H1 (cell line): ENCODE measurements around the gene GPD1L. TPM values are rescaled to one million over a fixed set of nuclear protein-coding genes. Genes with fewer than 3 reads are reported as not detected.
A peak's percentile ranks its signal among the peaks of the same experiment; 100 is the strongest.

ENCODE experiments used
- CTCF ChIA-PET: fragments of 300-600 bp; sonication (Branson Sonifier 250); formaldehyde crosslinking; loops from one replicate; lab custom pipeline; 2021; ENCODE audit not compliant: partially characterized antibody; lab: Charles Lee
- POLR2A ChIA-PET: fragments of 300-600 bp; sonication (Branson Sonifier 250); formaldehyde crosslinking; loops from one replicate; lab custom pipeline; 2021; ENCODE audit warnings: inconsistent platforms; ENCODE audit not compliant: partially characterized antibody; lab: Charles Lee
- DNase-seq, 2 experiments: peaks; one replicate each; pipeline versions ENCODE4 v3.0.0 to v3.0.0-alpha.2; 2010 to 2022; ENCODE audit warnings: low spot score in 2 of 2, low read depth in 1 of 2, mixed read lengths in 1 of 2
- FAIRE-seq: peaks from 2 replicates; lab custom pipeline; 2011; peaks lifted over from hg19 to GRCh38; lab: Jason Lieb, UNC
- H2AFZ ChIP-seq: 2 replicates; pipeline ENCODE4 v1.8.1; 2012; ENCODE audit warnings: low read length, inconsistent platforms
- H2AK5ac ChIP-seq: 2 replicates; pipeline ENCODE4 v1.6.1; 2013; ENCODE audit warnings: low read depth, low read length
- H2BK120ac ChIP-seq: replicated peaks from 2 replicates; pipeline ENCODE3; 2013; ENCODE audit warnings: low read depth, low read length, inconsistent platforms
- H2BK12ac ChIP-seq: 2 replicates; pipeline ENCODE4 v1.6.1; 2013; ENCODE audit warnings: low read depth, low read length
- H2BK15ac ChIP-seq: 2 replicates; pipeline ENCODE4 v1.6.1; 2013; ENCODE audit warnings: low read length
- H2BK20ac ChIP-seq: 2 replicates; pipeline ENCODE4 v1.6.1; 2013; ENCODE audit warnings: low read length
- H2BK5ac ChIP-seq: 2 replicates; pipeline ENCODE4 v1.6.1; 2013; ENCODE audit warnings: low read depth, low read length
- H3K14ac ChIP-seq: 2 replicates; pipeline ENCODE4 v1.6.1; 2013; ENCODE audit warnings: inconsistent platforms; ENCODE audit not compliant: insufficient read length
- H3K18ac ChIP-seq: 2 replicates; pipeline ENCODE4 v1.6.1; 2013; ENCODE audit warnings: low read length; ENCODE audit errors: extremely low read depth
- H3K23ac ChIP-seq: 2 replicates; pipeline ENCODE4 v1.6.1; 2013; ENCODE audit warnings: inconsistent platforms; ENCODE audit not compliant: insufficient read length
- H3K23me2 ChIP-seq: 2 replicates; pipeline ENCODE4 v1.6.1; 2013; ENCODE audit warnings: low read depth, low read length
- H3K27ac ChIP-seq: 2 replicates; pipeline ENCODE4 v1.6.1; 2011; ENCODE audit warnings: low read depth, low read length, inconsistent platforms
- H3K27me3 ChIP-seq, 4 experiments: replicated peaks in 1 of 4; 1 replicate in 1 of 4; 2 replicates in 3 of 4; pipeline versions ENCODE4 v1.6.1 to v1.8.1; 2011 to 2013; ENCODE audit warnings: low read length in 3 of 4, mild to moderate bottlenecking in 3 of 4, inconsistent platforms in 2 of 4, mixed read lengths in 2 of 4, moderate library complexity in 1 of 4; ENCODE audit not compliant: control insufficient read depth in 3 of 4, insufficient read depth in 3 of 4; ENCODE audit errors: extremely low read depth in 1 of 4
- H3K36me3 ChIP-seq, 4 experiments: 2 replicates each; pipeline versions ENCODE4 v1.6.1 to v1.8.1; 2011 to 2013; ENCODE audit warnings: mild to moderate bottlenecking in 4 of 4, low read length in 3 of 4, moderate library complexity in 2 of 4, control low read depth in 1 of 4, inconsistent platforms in 1 of 4; ENCODE audit not compliant: insufficient read depth in 4 of 4, control insufficient read depth in 2 of 4
- H3K4ac ChIP-seq: replicated peaks from 2 replicates; pipeline ENCODE3; 2013; ENCODE audit warnings: low read length, low read depth, mixed read lengths, inconsistent platforms; ENCODE audit not compliant: insufficient read length
- H3K4me1 ChIP-seq, 4 experiments: replicated peaks in 1 of 4; 1 replicate in 1 of 4; 2 replicates in 3 of 4; pipeline versions ENCODE4 v1.6.1 to v1.8.1; 2011 to 2013; ENCODE audit warnings: low read length in 3 of 4, inconsistent platforms in 2 of 4, mixed read lengths in 1 of 4; ENCODE audit not compliant: insufficient read depth in 4 of 4, control insufficient read depth in 3 of 4
- H3K4me2 ChIP-seq, 2 experiments: 2 replicates each; pipeline versions ENCODE4 v1.6.1 to v1.8.1; 2011 to 2013; ENCODE audit warnings: low read depth in 2 of 2, low read length in 2 of 2, control low read depth in 1 of 2, inconsistent platforms in 1 of 2, mild to moderate bottlenecking in 1 of 2; ENCODE audit not compliant: insufficient read depth in 1 of 2
- H3K4me3 ChIP-seq, 4 experiments: fragments of 200-600, 300-600 bp in 1 of 4; sonication (generic), shearing (Covaris generic), sonication (Bioruptor Twin) in 1 of 4; 2 replicates each; pipeline versions ENCODE4 v1.5.1 to v1.8.1; 2011 to 2016; ENCODE audit warnings: low read length in 4 of 4, low read depth in 3 of 4, control low read depth in 2 of 4, inconsistent platforms in 2 of 4, mild to moderate bottlenecking in 2 of 4, mixed read lengths in 1 of 4, moderate library complexity in 1 of 4; ENCODE audit not compliant: insufficient read depth in 2 of 4; ENCODE audit errors: extremely low read depth in 1 of 4
- H3K56ac ChIP-seq: replicated peaks from 2 replicates; pipeline ENCODE3; 2013; ENCODE audit warnings: low read depth, mild to moderate bottlenecking, mixed read lengths, low read length, inconsistent platforms; ENCODE audit not compliant: insufficient read length
- H3K79me1 ChIP-seq: 2 replicates; pipeline ENCODE4 v1.6.1; 2013; ENCODE audit warnings: low read depth, low read length, control low read depth
- H3K79me2 ChIP-seq, 2 experiments: 2 replicates each; pipeline versions ENCODE4 v1.6.1 to v1.8.1; 2012 to 2013; ENCODE audit warnings: low read length in 2 of 2, mild to moderate bottlenecking in 2 of 2, inconsistent platforms in 1 of 2; ENCODE audit not compliant: insufficient read depth in 2 of 2, control insufficient read depth in 1 of 2
- H3K9ac ChIP-seq, 4 experiments: replicated peaks in 1 of 4; 1 replicate in 1 of 4; 2 replicates in 3 of 4; pipeline versions ENCODE4 v1.6.1 to v1.8.1; 2011 to 2013; ENCODE audit warnings: low read depth in 3 of 4, low read length in 3 of 4, control low read depth in 2 of 4, mild to moderate bottlenecking in 2 of 4, moderate library complexity in 2 of 4, inconsistent platforms in 1 of 4; ENCODE audit errors: extremely low read depth in 1 of 4
- H3K9me3 ChIP-seq, 2 experiments: 2 replicates each; pipeline versions ENCODE4 v1.6.1 to v1.8.1; 2012 to 2013; ENCODE audit warnings: mild to moderate bottlenecking in 2 of 2, moderate library complexity in 2 of 2, control low read depth in 1 of 2, inconsistent platforms in 1 of 2, low read depth in 1 of 2, low read length in 1 of 2, mixed read lengths in 1 of 2; ENCODE audit not compliant: insufficient read depth in 2 of 2
- H4K20me1 ChIP-seq, 2 experiments: replicated peaks in 1 of 2; 2 replicates each; pipeline versions ENCODE3 to v1.8.1; 2011 to 2013; ENCODE audit warnings: inconsistent platforms in 2 of 2, low read length in 2 of 2, mild to moderate bottlenecking in 1 of 2; ENCODE audit not compliant: insufficient read depth in 2 of 2, control insufficient read depth in 1 of 2
- H4K5ac ChIP-seq: 2 replicates; pipeline ENCODE4 v1.6.1; 2013; ENCODE audit warnings: low read length, low read depth, mixed read lengths, inconsistent platforms; ENCODE audit not compliant: insufficient read length
- H4K8ac ChIP-seq: 2 replicates; pipeline ENCODE4 v1.8.0; 2013; ENCODE audit warnings: mild to moderate bottlenecking, moderate library complexity, low read length, inconsistent platforms; ENCODE audit not compliant: insufficient read depth; ENCODE audit errors: extremely low read depth
- H4K91ac ChIP-seq: replicated peaks from 2 replicates; pipeline ENCODE3; 2013; ENCODE audit warnings: low read length, mixed read lengths, inconsistent platforms; ENCODE audit not compliant: insufficient read length
- CHD2 ChIP-seq: IDR thresholded peaks from 2 replicates; pipeline ENCODE4 v1.6.1; 2012; ENCODE audit warnings: low read length, improper control_type of control experiment
- EGR1 ChIP-seq: IDR thresholded peaks from 2 replicates; pipeline ENCODE4 v1.6.1; 2011; ENCODE audit warnings: low read depth, low read length, borderline replicate concordance
- FOSL1 ChIP-seq: IDR thresholded peaks from 2 replicates; pipeline ENCODE4 v1.6.1; 2011; ENCODE audit warnings: mild to moderate bottlenecking, low read depth, low read length, moderate library complexity; ENCODE audit not compliant: insufficient read depth
- TCF12 ChIP-seq: IDR thresholded peaks from 2 replicates; pipeline ENCODE4 v1.6.1; 2011; ENCODE audit warnings: low read depth, mild to moderate bottlenecking, low read length
- WGBS, 2 experiments: shearing (Covaris generic) in 1 of 2; methylation state at CpG; one replicate each; pipeline versions ENCODE4 v1.1.6 to v1.1.7; 2013 to 2015; ENCODE audit warnings: low lambda C conversion rate in 2 of 2, mixed read lengths in 2 of 2, inconsistent platforms in 1 of 2, low coverage in 1 of 2, missing lambda C conversion rate in 1 of 2; ENCODE audit not compliant: insufficient replicate concordance in 2 of 2, insufficient coverage in 1 of 2, insufficient read length in 1 of 2; ENCODE audit errors: extremely low coverage in 1 of 2, missing lambda C conversion rate in 1 of 2; 5-methylcytosine and 5-hydroxymethylcytosine counted together
- polyA plus RNA-seq, 7 experiments: library from polyadenylated mRNA; depleted of rRNA in 3 of 7; stranded (reverse) in 5 of 7; unstranded in 2 of 7; fragments of >200 nt in 5 of 7; fragments of 200-250 nt in 2 of 7; gene quantifications; 1 replicate in 5 of 7; 2 replicates in 1 of 7; 4 replicates in 1 of 7; pipeline versions ENCODE4 v1.2.1 to v1.2.3, GENCODE V29; 2011 to 2013; ENCODE audit warnings: missing spikeins in 2 of 7, mixed read lengths in 2 of 7
- total RNA-seq: library from RNA; stranded (reverse); fragmentation: NEBNext Ultra II Directional; extraction: Animal tissue kit (Norgen Biotek cat#: 25700); gene quantifications from 2 replicates; pipeline ENCODE4 v1.2.1, GENCODE V29; 2021

The GPD1L gene
- total and polyA plus RNA-seq, 2 of the 8 experiments (the other 6 are each of a cell fraction or from before 2014, with no cell fraction given), result 2.4 to 8.4 TPM

DNA sequence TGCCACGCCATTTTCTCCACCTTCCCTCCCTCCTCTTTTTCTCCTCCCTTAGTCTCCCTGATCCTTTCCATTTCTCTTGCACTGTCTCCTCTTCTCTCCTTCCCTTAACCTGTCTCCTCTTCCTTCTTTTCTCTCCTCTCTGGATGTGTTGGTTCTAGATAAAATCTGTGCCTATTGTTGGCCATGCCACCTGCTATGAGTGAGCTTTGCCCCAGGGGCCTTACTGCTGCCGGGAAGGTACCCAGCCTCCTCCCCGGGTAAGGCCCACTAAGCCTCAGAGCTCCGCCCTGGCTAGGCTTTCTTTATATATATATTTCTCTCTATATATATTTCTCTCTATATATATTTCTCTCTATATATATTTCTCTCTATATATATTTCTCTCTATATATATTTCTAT lies 14.7 kb downstream of the GPD1L start:
- H4K20me1 ChIP-seq, result peaks cover 0 to 2% of the 10 kb centered on the region in 2 experiments
- no peak overlapping the region for H3K18ac ChIP-seq
- 0 out of 2 replicates have a peak overlapping the region, but pooled peaks have one; percentile 55 for H2BK12ac ChIP-seq
- ChIA-PET POLR2A (no interaction called here), CTCF (interaction anchor here (1.4 to 2.9 kb wide), 3 partner anchors 9 to 102 kb away, joined by 5 to 11 read pairs (median 10); no protein-coding TSS in a partner anchor)
- H3K4ac ChIP-seq, result no peak overlapping the region
- 81% methylated on average over 4 of the region's 4 CpGs; no CpG with 5 or more reads in 1 of the 2 experiments for WGBS, 2 experiments
- H2BK20ac ChIP-seq, result no peak overlapping the region
- H4K5ac ChIP-seq, result no peak overlapping the region
- no peak overlapping the region for H2BK5ac ChIP-seq
- H3K56ac ChIP-seq, result no peak overlapping the region
- FAIRE-seq, result no peak
- no peak overlapping the region for H3K9ac ChIP-seq
- no peak overlapping the region for H3K4me2 ChIP-seq
- no peak overlapping the region for H2BK120ac ChIP-seq
- no peak overlapping the region for H2BK15ac ChIP-seq
- H4K91ac ChIP-seq, result no peak overlapping the region
- no peak overlapping the region for H3K27ac ChIP-seq
- no peaks in the 10 kb centered on the region for H3K79me2 ChIP-seq
- no peak overlapping the region for H3K4me3 ChIP-seq
- TF ChIP-seq TCF12, result no peak
- no peak for TF ChIP-seq EGR1
- no peak for TF ChIP-seq CHD2
- TF ChIP-seq FOSL1, result no peak
- DNase-seq, result no peak
- no peak overlapping the region for H3K23ac ChIP-seq
- H4K8ac ChIP-seq, result no peak overlapping the region
- 0 out of 7 replicates have a peak, but pooled peaks cover 0 to 2% (median 0%) of the 10 kb centered on the region in 4 experiments for H3K4me1 ChIP-seq
- H2AFZ ChIP-seq, result no peak overlapping the region
- no peaks in the 10 kb centered on the region for H3K79me1 ChIP-seq
- no peak overlapping the region for H3K14ac ChIP-seq
- H3K23me2 ChIP-seq, result no peaks in the 10 kb centered on the region; the same call in 1 of the 2 replicates
- no peaks in the 10 kb centered on the region for H3K9me3 ChIP-seq
- no peak overlapping the region for H2AK5ac ChIP-seq
- H3K36me3 ChIP-seq, result no peaks in the 10 kb centered on the region
- no peaks in the 10 kb centered on the region for H3K27me3 ChIP-seq
